K562 (cell line): ENCODE measurements around the gene POPDC3. TPM values are rescaled to one million over a fixed set of nuclear protein-coding genes. Genes with fewer than 3 reads are reported as not detected.

ENCODE experiments used
- ATAC-seq: fragments of 200-7000 bp; cut with Tn5 transposase; 3 replicates; pipeline ENCODE4 v1.9.1; 2020; ENCODE audit warnings: moderate library complexity
- BruUV-seq: library from RNA; stranded (reverse); fragments of 400-500 nt; replicated peaks from 2 replicates; lab custom pipeline; 2021; lab: Mats Ljungman, UMichigan
- CTCF ChIA-PET: fragments of 300-600 bp; formaldehyde crosslinking; extraction: SDS; loops from one replicate; lab custom pipeline; 2021; ENCODE audit warnings: low intra/inter-chr PET ratio; lab: Yijun Ruan, JAX
- POLR2A ChIA-PET: fragments of 300-600, 350-650 bp; sonication (Branson Sonifier 250); formaldehyde crosslinking; extraction: SDS; loops from one replicate; lab custom pipeline; 2021; ENCODE audit warnings: antibody characterized with exemption, inconsistent platforms; lab: Yijun Ruan, JAX
- DNase-seq, 4 experiments: peaks; one replicate each; pipeline versions ENCODE4 v3.0.0 to v3.0.0-alpha.2; 2011 to 2018; ENCODE audit warnings: low spot score in 3 of 4, mixed read lengths in 3 of 4; ENCODE audit errors: extremely low read depth in 1 of 4
- FAIRE-seq: peaks from 2 replicates; lab custom pipeline; 2011; peaks lifted over from hg19 to GRCh38; lab: Jason Lieb, UNC
- H2AFZ ChIP-seq: 2 replicates; pipeline ENCODE4 v1.6.0; 2011; ENCODE audit warnings: low read depth, low read length, control low read depth, inconsistent platforms
- H3K27ac ChIP-seq: fragments of 200-600 bp; 3 replicates; pipeline ENCODE4 v1.8.0; 2011; ENCODE audit warnings: low read depth, mild to moderate bottlenecking, control low read depth, inconsistent platforms, low read length, moderate library complexity, mixed read lengths; ENCODE audit errors: extremely low read depth
- H3K27me3 ChIP-seq, 2 experiments: fragments of 300-600 bp in 1 of 2; 2 replicates in 1 of 2; 3 replicates in 1 of 2; pipeline versions ENCODE4 v1.6.0 to v1.8.0; 2011; ENCODE audit warnings: inconsistent platforms in 2 of 2, low read length in 2 of 2, mild to moderate bottlenecking in 1 of 2, mixed read lengths in 1 of 2, moderate library complexity in 1 of 2; ENCODE audit not compliant: control insufficient read depth in 2 of 2, insufficient read depth in 2 of 2
- H3K36me3 ChIP-seq: fragments of 300-600 bp; 3 replicates; pipeline ENCODE4 v1.8.0; 2011; ENCODE audit warnings: mild to moderate bottlenecking, low read length, inconsistent platforms; ENCODE audit not compliant: control insufficient read depth, insufficient read depth
- H3K4me1 ChIP-seq, 2 experiments: fragments of 200-600 bp in 1 of 2; replicated peaks in 1 of 2; 2 replicates in 1 of 2; 3 replicates in 1 of 2; pipeline versions ENCODE4 v1.5.1 to v1.8.0; 2011; ENCODE audit warnings: inconsistent platforms in 2 of 2, low read length in 2 of 2, mild to moderate bottlenecking in 1 of 2, mixed read lengths in 1 of 2, moderate library complexity in 1 of 2; ENCODE audit not compliant: control insufficient read depth in 2 of 2, insufficient read depth in 2 of 2
- H3K4me2 ChIP-seq: 2 replicates; pipeline ENCODE4 v1.6.1; 2011; ENCODE audit warnings: low read length, control low read depth, inconsistent platforms, mixed read lengths; ENCODE audit not compliant: insufficient read depth
- H3K4me3 ChIP-seq: fragments of 200-600 bp; sonication (generic), shearing (Covaris generic); 2 replicates; pipeline ENCODE4 v1.5.1; 2016; ENCODE audit warnings: control low read depth, inconsistent platforms
- H3K79me2 ChIP-seq: fragments of 200-600 bp; 3 replicates; pipeline ENCODE4 v1.8.0; 2011; ENCODE audit warnings: low read length, inconsistent platforms; ENCODE audit not compliant: control insufficient read depth, insufficient read depth
- H3K9ac ChIP-seq, 2 experiments: 2 replicates each; pipeline versions ENCODE4 v1.6.0 to v1.6.1; 2011; ENCODE audit warnings: low read depth in 2 of 2, low read length in 2 of 2, control low read depth in 1 of 2, inconsistent platforms in 1 of 2, mild to moderate bottlenecking in 1 of 2, mixed read lengths in 1 of 2; ENCODE audit not compliant: insufficient read depth in 1 of 2
- H3K9me1 ChIP-seq: one replicate; pipeline ENCODE4 v1.6.0; 2011; ENCODE audit warnings: inconsistent platforms, mild to moderate bottlenecking, low read length, moderate library complexity; ENCODE audit not compliant: control insufficient read depth, insufficient read depth
- H3K9me3 ChIP-seq: replicated peaks from 2 replicates; pipeline ENCODE4 v1.5.1; 2011; ENCODE audit warnings: low read depth, low read length, inconsistent platforms; ENCODE audit not compliant: control insufficient read depth, insufficient read depth
- H4K20me1 ChIP-seq: replicated peaks from 2 replicates; pipeline ENCODE4 v1.6.1; 2011; ENCODE audit warnings: low read length, inconsistent platforms, mixed read lengths; ENCODE audit not compliant: control insufficient read depth, insufficient read depth
- CREBBP ChIP-seq: IDR thresholded peaks from one replicate; pipeline ENCODE4 v1.6.1; 2012; ENCODE audit warnings: low read depth, mild to moderate bottlenecking, control low read depth, inconsistent platforms, low read length
- E2F8 ChIP-seq: fragments of 450-650 bp; IDR thresholded peaks from 2 replicates; pipeline ENCODE4 v1.7.1; 2018; ENCODE audit warnings: mild to moderate bottlenecking, low read depth; ENCODE audit not compliant: partially characterized antibody
- KDM4B ChIP-seq, 2 experiments: fragments of 450-650 bp in 1 of 2; sonication (generic) in 1 of 2; IDR thresholded peaks; 2 replicates each; pipeline ENCODE4 v1.6.1; 2016 to 2017; ENCODE audit warnings: borderline replicate concordance in 2 of 2, antibody characterized with exemption in 1 of 2, low read depth in 1 of 2, mild to moderate bottlenecking in 1 of 2
- NBN ChIP-seq: fragments of 450-650 bp; IDR thresholded peaks from 2 replicates; pipeline ENCODE4 v1.6.1; 2016; ENCODE audit warnings: low read depth, mild to moderate bottlenecking
- NUFIP1 ChIP-seq: fragments of 450-650 bp; IDR thresholded peaks from 2 replicates; pipeline ENCODE4 v1.6.1; 2018; ENCODE audit not compliant: partially characterized antibody
- ZNF124 ChIP-seq: sonication (generic); formaldehyde crosslinking; IDR thresholded peaks from 2 replicates; pipeline ENCODE4 v1.8.1; 2022; ENCODE audit warnings: missing genetic modification reagents
- WGBS: fragments of 100-300 bp; shearing (Covaris generic); methylation state at CpG from one replicate; pipeline ENCODE4 v1.1.6; 2016; ENCODE audit warnings: low coverage, mixed read lengths; ENCODE audit not compliant: insufficient coverage; ENCODE audit errors: missing lambda C conversion rate; 5-methylcytosine and 5-hydroxymethylcytosine counted together
- in situ Hi-C: fragments of 300-500 bp; cut with MboI; formaldehyde crosslinking; loops from 4 replicates; pipeline ENCODE4 v1.15.0; 2018; ENCODE audit warnings: inconsistent platforms, mixed read lengths
- intact Hi-C: fragments of 100-400 bp; cut with micrococcal nuclease; formaldehyde crosslinking; loops from 2 replicates; pipeline ENCODE4 v1.14.2; 2022
- polyA plus RNA-seq, 8 experiments: library from polyadenylated mRNA; depleted of rRNA in 4 of 8; stranded (reverse) in 5 of 8; unstranded in 3 of 8; fragments of >200 nt; fragmentation: Nextera tagmentation in 2 of 8; fragmentation: Illumina TruSeq in 1 of 8; extraction: Ambion mirVana in 2 of 8; extraction: Trizol in 1 of 8; gene quantifications; 2 replicates each; pipeline versions ENCODE4 v1.2.1 to v1.2.3, GENCODE V29; 2011 to 2014; ENCODE audit warnings: inconsistent platforms in 1 of 8, missing spikeins in 1 of 8
- total RNA-seq, 7 experiments: library from RNA; depleted of rRNA in 6 of 7; stranded (reverse); fragments of >200 nt in 6 of 7; fragmentation: Illumina TruSeq in 2 of 7; extraction: Trizol in 2 of 7; gene quantifications; 2 replicates each; pipeline versions ENCODE4 v1.2.1 to v1.2.3, GENCODE V29; 2011 to 2021; ENCODE audit warnings: low replicate concordance in 1 of 7

The POPDC3 gene
- total and polyA plus RNA-seq, 9 of the 15 experiments (the other 6 are each of a cell fraction or from before 2014, with no cell fraction given) = 4.0 to 11.8 (median 5.4) TPM

- intact Hi-C loops = no loop called here
- no TSS peak for BruUV-seq
These were observed 24.5 kb upstream of the POPDC3 start for GRCh38 chr6:105204331-105204730.

More at GRCh38 chr6:105204331-105204730, 24.5 kb upstream of the POPDC3 start:
- Histone ChIP-seq H4K20me1 (no peaks in the 10 kb centered on the region), H3K27ac (no peak overlapping the region), H3K4me1 (no peaks in the 10 kb centered on the region; a peak in 1 of 5 replicates), H3K79me2 (no peaks in the 10 kb centered on the region), H3K9me3 (no peaks in the 10 kb centered on the region), H3K36me3 (no peaks in the 10 kb centered on the region), H3K9me1 (no peaks in the 10 kb centered on the region), H2AFZ (no peak overlapping the region), H3K4me2 (no peak overlapping the region), H3K9ac (no peak overlapping the region), H3K4me3 (no peak overlapping the region), H3K27me3 (peaks cover 0 to 4% of the 10 kb centered on the region in 2 experiments; a peak in 1 of 5 replicates)
- no peak for ATAC-seq
- WGBS = 6% methylated on average over 1 of the region's 1 CpG
- POLR2A ChIA-PET = no interaction called here
- DNase-seq = no peak
- in situ Hi-C loops = no loop called here
- TF ChIP-seq CREBBP (no peak), NUFIP1 (no peak), NBN (no peak), KDM4B (IDR thresholded peaks at IDR 0.05; ENCODE audit: borderline replicate concordance in 2 of 2, low read depth in 1 of 2) (no peak), E2F8 (no peak), ZNF124 (CRISPR knock-in tag) (no peak)
- FAIRE-seq = no peak
- CTCF ChIA-PET = no interaction called here
